ENCODE measurements around the gene NR1D2. TPM values are rescaled to one million over a fixed set of nuclear protein-coding genes. Genes with fewer than 3 reads are reported as not detected.
A peak's percentile ranks its signal among the peaks of the same experiment; 100 is the strongest.

Gene NR1D2
- total and polyA plus RNA-seq, 2 experiments from 2014 or later = 6.6 to 20.7 TPM

GRCh38 chr3:23931597-23931996 lies 13.5 kb upstream of the NR1D2 start:
- H3K4me3 Mint-ChIP-seq = no peak overlapping the region
- H3K36me3 Mint-ChIP-seq (ENCODE audit: low read depth) = no peaks in the 10 kb centered on the region
- TF ChIP-seq NANOG (IDR thresholded peaks at IDR 0.05; ENCODE audit: borderline replicate concordance) (no peak), EZH2 (IDR thresholded peaks at IDR 0.05; ENCODE audit: low read depth, unreplicated experiment) (no peak), ZNF462 (CRISPR knock-in tag; IDR thresholded peaks at IDR 0.05) (no peak), ETS1 (IDR thresholded peaks at IDR 0.05) (no peak), EZH2phosphoT487 (IDR thresholded peaks at IDR 0.05; ENCODE audit: unreplicated experiment) (no peak), ZNF331 (CRISPR knock-in tag; IDR thresholded peaks at IDR 0.05; ENCODE audit: low read depth) (no peak), CREB1 (CRISPR knock-in tag; IDR thresholded peaks at IDR 0.05; ENCODE audit: low read depth) (no peak), ZNF114 (CRISPR knock-in tag; IDR thresholded peaks at IDR 0.05) (no peak), POLR2AphosphoS5 (IDR thresholded peaks at IDR 0.05; ENCODE audit: low read depth) (no peak), REST (IDR thresholded peaks at IDR 0.05; ENCODE audit: unreplicated experiment) (no peak), CTCF (conservative IDR thresholded peaks at IDR 0.05; ENCODE audit: low read depth in 2 of 2) (no peak), JUNB (IDR thresholded peaks at IDR 0.05; ENCODE audit: unreplicated experiment) (no peak), STAT1 (IDR thresholded peaks at IDR 0.05; ENCODE audit: unreplicated experiment) (no peak)
- H3K36me3 ChIP-seq (ENCODE audit: insufficient read depth) = no peaks in the 10 kb centered on the region
- H3F3A ChIP-seq (replicated peaks; ENCODE audit: low read depth) = no peaks in the 10 kb centered on the region
- H3K79me2 ChIP-seq (replicated peaks; ENCODE audit: insufficient read depth) = no peaks in the 10 kb centered on the region
- no peaks in the 10 kb centered on the region for H3K27me3 ChIP-seq (ENCODE audit: insufficient read depth)
- no peak overlapping the region for H3K4me3 ChIP-seq
- no peaks in the 10 kb centered on the region; the same call in 1 of the 2 replicates for H3K9me2 ChIP-seq (ENCODE audit: insufficient read depth)
- H3K4me2 ChIP-seq = peak overlapping the region; percentile 15; the same call in 1 of the 2 replicates
- H3K27ac Mint-ChIP-seq = no peak overlapping the region
- 0 out of 2 replicates have a peak overlapping the region, but pooled peaks have one; percentile 1 for H3K27ac ChIP-seq (ENCODE audit: low read depth)
- peaks cover 8% of the 10 kb centered on the region for H3K4me1 Mint-ChIP-seq
- peaks cover 8% of the 10 kb centered on the region; the same call in 1 of the 2 replicates for H3K4me1 ChIP-seq (ENCODE audit: insufficient read depth)
- DNase-seq (ENCODE audit: low spot score) = no peak
- H3K9me3 Mint-ChIP-seq = no peaks in the 10 kb centered on the region
- ATAC-seq = no peak
- H4K20me1 ChIP-seq (replicated peaks; ENCODE audit: insufficient read depth) = no peaks in the 10 kb centered on the region
- peaks cover 6% of the 10 kb centered on the region for H3K27me3 Mint-ChIP-seq (ENCODE audit: insufficient read depth, low read depth, poor library complexity)
- peak overlapping the region; percentile 61 for H2AFZ ChIP-seq
